K562 (cell line): ENCODE results near the gene EPB41L3. TPM values are rescaled to one million over a fixed set of nuclear protein-coding genes. Genes with fewer than 3 reads are reported as not detected.

Source experiments
- ATAC-seq: fragments of 200-7000 bp; cut with Tn5 transposase; 3 replicates; pipeline ENCODE4 v1.9.1; 2020; ENCODE audit warnings: moderate library complexity
- BruUV-seq: library from RNA; stranded (reverse); fragments of 400-500 nt; replicated peaks from 2 replicates; lab custom pipeline; 2021; lab: Mats Ljungman, UMichigan
- CTCF ChIA-PET: fragments of 300-600 bp; formaldehyde crosslinking; extraction: SDS; loops from one replicate; lab custom pipeline; 2021; ENCODE audit warnings: low intra/inter-chr PET ratio; lab: Yijun Ruan, JAX
- POLR2A ChIA-PET: fragments of 300-600, 350-650 bp; sonication (Branson Sonifier 250); formaldehyde crosslinking; extraction: SDS; loops from one replicate; lab custom pipeline; 2021; ENCODE audit warnings: antibody characterized with exemption, inconsistent platforms; lab: Yijun Ruan, JAX
- DNase-seq, 4 experiments: peaks; one replicate each; pipeline versions ENCODE4 v3.0.0 to v3.0.0-alpha.2; 2011 to 2018; ENCODE audit warnings: low spot score in 3 of 4, mixed read lengths in 3 of 4; ENCODE audit errors: extremely low read depth in 1 of 4
- FAIRE-seq: peaks from 2 replicates; lab custom pipeline; 2011; peaks lifted over from hg19 to GRCh38; lab: Jason Lieb, UNC
- H2AFZ ChIP-seq: 2 replicates; pipeline ENCODE4 v1.6.0; 2011; ENCODE audit warnings: low read depth, low read length, control low read depth, inconsistent platforms
- H3K27ac ChIP-seq: fragments of 200-600 bp; 3 replicates; pipeline ENCODE4 v1.8.0; 2011; ENCODE audit warnings: low read depth, mild to moderate bottlenecking, control low read depth, inconsistent platforms, low read length, moderate library complexity, mixed read lengths; ENCODE audit errors: extremely low read depth
- H3K27me3 ChIP-seq, 2 experiments: fragments of 300-600 bp in 1 of 2; 2 replicates in 1 of 2; 3 replicates in 1 of 2; pipeline versions ENCODE4 v1.6.0 to v1.8.0; 2011; ENCODE audit warnings: inconsistent platforms in 2 of 2, low read length in 2 of 2, mild to moderate bottlenecking in 1 of 2, mixed read lengths in 1 of 2, moderate library complexity in 1 of 2; ENCODE audit not compliant: control insufficient read depth in 2 of 2, insufficient read depth in 2 of 2
- H3K36me3 ChIP-seq: fragments of 300-600 bp; 3 replicates; pipeline ENCODE4 v1.8.0; 2011; ENCODE audit warnings: mild to moderate bottlenecking, low read length, inconsistent platforms; ENCODE audit not compliant: control insufficient read depth, insufficient read depth
- H3K4me1 ChIP-seq, 2 experiments: fragments of 200-600 bp in 1 of 2; replicated peaks in 1 of 2; 2 replicates in 1 of 2; 3 replicates in 1 of 2; pipeline versions ENCODE4 v1.5.1 to v1.8.0; 2011; ENCODE audit warnings: inconsistent platforms in 2 of 2, low read length in 2 of 2, mild to moderate bottlenecking in 1 of 2, mixed read lengths in 1 of 2, moderate library complexity in 1 of 2; ENCODE audit not compliant: control insufficient read depth in 2 of 2, insufficient read depth in 2 of 2
- H3K4me2 ChIP-seq: 2 replicates; pipeline ENCODE4 v1.6.1; 2011; ENCODE audit warnings: low read length, control low read depth, inconsistent platforms, mixed read lengths; ENCODE audit not compliant: insufficient read depth
- H3K4me3 ChIP-seq: fragments of 200-600 bp; sonication (generic), shearing (Covaris generic); 2 replicates; pipeline ENCODE4 v1.5.1; 2016; ENCODE audit warnings: control low read depth, inconsistent platforms
- H3K79me2 ChIP-seq: fragments of 200-600 bp; 3 replicates; pipeline ENCODE4 v1.8.0; 2011; ENCODE audit warnings: low read length, inconsistent platforms; ENCODE audit not compliant: control insufficient read depth, insufficient read depth
- H3K9ac ChIP-seq, 2 experiments: 2 replicates each; pipeline versions ENCODE4 v1.6.0 to v1.6.1; 2011; ENCODE audit warnings: low read depth in 2 of 2, low read length in 2 of 2, control low read depth in 1 of 2, inconsistent platforms in 1 of 2, mild to moderate bottlenecking in 1 of 2, mixed read lengths in 1 of 2; ENCODE audit not compliant: insufficient read depth in 1 of 2
- H3K9me1 ChIP-seq: one replicate; pipeline ENCODE4 v1.6.0; 2011; ENCODE audit warnings: inconsistent platforms, mild to moderate bottlenecking, low read length, moderate library complexity; ENCODE audit not compliant: control insufficient read depth, insufficient read depth
- H3K9me3 ChIP-seq: replicated peaks from 2 replicates; pipeline ENCODE4 v1.5.1; 2011; ENCODE audit warnings: low read depth, low read length, inconsistent platforms; ENCODE audit not compliant: control insufficient read depth, insufficient read depth
- H4K20me1 ChIP-seq: replicated peaks from 2 replicates; pipeline ENCODE4 v1.6.1; 2011; ENCODE audit warnings: low read length, inconsistent platforms, mixed read lengths; ENCODE audit not compliant: control insufficient read depth, insufficient read depth
- BDP1 ChIP-seq: IDR thresholded peaks from 3 replicates; pipeline ENCODE4 v1.6.1; 2011; ENCODE audit not compliant: insufficient read length, insufficient read depth
- CCAR2 ChIP-seq: fragments of 200-400 bp; formaldehyde crosslinking; IDR thresholded peaks from 2 replicates; pipeline ENCODE4 v1.6.1; 2017; ENCODE audit warnings: mild to moderate bottlenecking, low read depth, low read length
- DPF2 ChIP-seq: fragments of 450-650 bp; IDR thresholded peaks from 2 replicates; pipeline ENCODE4 v1.6.1; 2016
- GABPA ChIP-seq: fragments of 200-800 bp; sonication (Bioruptor generic); conservative IDR thresholded peaks from 2 replicates; pipeline ENCODE4 v1.6.1; 2016; ENCODE audit warnings: low read depth, missing genetic modification characterization, missing compliant biosample characterization
- GABPB1 ChIP-seq: sonication (generic); formaldehyde crosslinking; IDR thresholded peaks from 2 replicates; pipeline ENCODE4 v1.8.0; 2022; ENCODE audit warnings: mild to moderate bottlenecking, missing genetic modification reagents
- GABPB2 ChIP-seq: fragments of 250-450 bp; sonication (Bioruptor Pico); conservative IDR thresholded peaks from 2 replicates; pipeline ENCODE4 v1.5.1; 2021; ENCODE audit warnings: mild to moderate bottlenecking
- HDAC2 ChIP-seq: fragments of 450-650 bp; IDR thresholded peaks from 2 replicates; pipeline ENCODE4 v1.6.1; 2016; ENCODE audit warnings: mild to moderate bottlenecking
- HEY1 ChIP-seq: fragments of 250-450 bp; sonication (Bioruptor Pico); IDR thresholded peaks from 2 replicates; pipeline ENCODE4 v1.5.0; 2020; ENCODE audit warnings: mild to moderate bottlenecking, moderate library complexity, borderline replicate concordance
- HIVEP1 ChIP-seq: fragments of 250-450 bp; sonication (Bioruptor Pico); IDR thresholded peaks from 2 replicates; pipeline ENCODE4 v1.4.0; 2020; ENCODE audit warnings: mild to moderate bottlenecking
- KHSRP ChIP-seq: fragments of 450-650 bp; IDR thresholded peaks from 2 replicates; pipeline ENCODE4 v1.6.1; 2017
- NFE2 ChIP-seq: IDR thresholded peaks from 2 replicates; pipeline ENCODE4 v1.6.1; 2014; ENCODE audit warnings: antibody characterized with exemption, low read depth
- PCBP1 ChIP-seq: fragments of 200-400 bp; formaldehyde crosslinking; IDR thresholded peaks from 2 replicates; pipeline ENCODE4 v1.6.1; 2018; ENCODE audit warnings: mild to moderate bottlenecking, low read depth, low read length; ENCODE audit not compliant: poor library complexity, severe bottlenecking
- SRSF1 ChIP-seq: fragments of 200-400 bp; formaldehyde crosslinking; IDR thresholded peaks from 2 replicates; pipeline ENCODE4 v1.6.1; 2017; ENCODE audit warnings: mild to moderate bottlenecking, low read depth, low read length, moderate library complexity
- ZNF134 ChIP-seq: fragments of 250-450 bp; sonication (Bioruptor Pico); conservative IDR thresholded peaks from 2 replicates; pipeline ENCODE4 v1.4.0; 2020
- ZNF444 ChIP-seq: fragments of 250-450 bp; sonication (Bioruptor Pico); IDR thresholded peaks from 2 replicates; pipeline ENCODE4 v1.4.0; 2020; ENCODE audit warnings: mild to moderate bottlenecking, moderate library complexity
- ZNF778 ChIP-seq: fragments of 450-650 bp; formaldehyde crosslinking; IDR thresholded peaks from 2 replicates; pipeline ENCODE4 v1.4.0; 2020; ENCODE audit warnings: mild to moderate bottlenecking, moderate library complexity
- WGBS: fragments of 100-300 bp; shearing (Covaris generic); methylation state at CpG from one replicate; pipeline ENCODE4 v1.1.6; 2016; ENCODE audit warnings: low coverage, mixed read lengths; ENCODE audit not compliant: insufficient coverage; ENCODE audit errors: missing lambda C conversion rate; 5-methylcytosine and 5-hydroxymethylcytosine counted together
- in situ Hi-C: fragments of 300-500 bp; cut with MboI; formaldehyde crosslinking; loops from 4 replicates; pipeline ENCODE4 v1.15.0; 2018; ENCODE audit warnings: inconsistent platforms, mixed read lengths
- intact Hi-C: fragments of 100-400 bp; cut with micrococcal nuclease; formaldehyde crosslinking; loops from 2 replicates; pipeline ENCODE4 v1.14.2; 2022
- polyA plus RNA-seq, 8 experiments: library from polyadenylated mRNA; depleted of rRNA in 4 of 8; stranded (reverse) in 5 of 8; unstranded in 3 of 8; fragments of >200 nt; fragmentation: Nextera tagmentation in 2 of 8; fragmentation: Illumina TruSeq in 1 of 8; extraction: Ambion mirVana in 2 of 8; extraction: Trizol in 1 of 8; gene quantifications; 2 replicates each; pipeline versions ENCODE4 v1.2.1 to v1.2.3, GENCODE V29; 2011 to 2014; ENCODE audit warnings: inconsistent platforms in 1 of 8, missing spikeins in 1 of 8
- total RNA-seq, 7 experiments: library from RNA; depleted of rRNA in 6 of 7; stranded (reverse); fragments of >200 nt in 6 of 7; fragmentation: Illumina TruSeq in 2 of 7; extraction: Trizol in 2 of 7; gene quantifications; 2 replicates each; pipeline versions ENCODE4 v1.2.1 to v1.2.3, GENCODE V29; 2011 to 2021; ENCODE audit warnings: low replicate concordance in 1 of 7

EPB41L3 gene
- total and polyA plus RNA-seq, 9 of the 15 experiments (the other 6 are each of a cell fraction or from before 2014, with no cell fraction given), result 0.44 to 0.49 TPM; not detected in 7

DNA sequence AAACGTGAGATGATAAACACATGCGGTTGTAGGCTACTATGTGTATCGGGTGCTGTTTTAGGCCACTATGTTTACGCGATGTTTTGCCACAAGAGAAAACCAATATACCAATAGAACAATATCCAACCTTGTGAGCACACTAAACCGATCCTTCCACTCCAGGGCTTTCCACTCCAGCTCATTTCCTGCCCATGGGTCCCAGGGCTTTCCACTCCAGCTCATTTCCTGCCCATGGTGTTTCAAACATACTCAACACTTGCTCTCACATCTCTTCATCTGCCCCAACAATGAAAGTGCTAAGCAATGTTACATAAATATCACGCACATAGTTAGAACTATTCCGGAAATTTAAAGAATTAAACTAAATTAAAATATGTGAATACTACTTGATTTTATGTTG is 80.0 kb downstream of the EPB41L3 start:
- ATAC-seq (no peak), FAIRE-seq (no peak), DNase-seq (no peak)
- 1% methylated on average over 8 of the region's 8 CpGs for WGBS
- Histone ChIP-seq H3K9me1 (no peaks in the 10 kb centered on the region), H3K27ac (no peak overlapping the region), H3K9me3 (no peaks in the 10 kb centered on the region), H2AFZ (no peak overlapping the region), H3K27me3 (no peaks in the 10 kb centered on the region), H3K36me3 (no peaks in the 10 kb centered on the region), H3K4me2 (no peak overlapping the region), H3K4me3 (no peak overlapping the region), H3K9ac (no peak overlapping the region), H4K20me1 (no peaks in the 10 kb centered on the region), H3K79me2 (no peaks in the 10 kb centered on the region), H3K4me1 (no peaks in the 10 kb centered on the region)
- no peak for TF ChIP-seq KHSRP
- TF ChIP-seq PCBP1, result no peak
- no peak for TF ChIP-seq GABPA (tag)
- no peak for TF ChIP-seq SRSF1
- no peak for TF ChIP-seq BDP1
- no peak for TF ChIP-seq ZNF444 (CRISPR knock-in tag)
- no peak for TF ChIP-seq ZNF778 (CRISPR knock-in tag)
- no peak for TF ChIP-seq GABPB1 (CRISPR knock-in tag)
- no peak for TF ChIP-seq ZNF134 (CRISPR knock-in tag)
- TF ChIP-seq GABPB2 (CRISPR knock-in tag), result no peak
- no peak for TF ChIP-seq DPF2
- no peak for TF ChIP-seq HIVEP1 (CRISPR knock-in tag)
- TF ChIP-seq HEY1, result no peak
- TF ChIP-seq HDAC2, result no peak
- TF ChIP-seq NFE2, result no peak
- no peak for TF ChIP-seq CCAR2
- in situ Hi-C loops (no loop called here), intact Hi-C loops (no loop called here)
- BruUV-seq, result no TSS peak
- POLR2A ChIA-PET, result no interaction called here
- CTCF ChIA-PET, result no interaction called here
